Activated CD4-positive, alpha-beta T cell treated with anti-CD3 and anti-CD28 coated beads, Interleukin-2, amount 50 U/mL, for 24 hours (primary cell): Measurements from ENCODE around the gene VGF.
"Not testable (repeated sequence)": the region's sequence is repeated elsewhere in the genome, so short reads cannot be mapped to it uniquely, and the experiment has no call there.

Experiments
- DNase-seq, 2 donors: peaks; one replicate each; pipeline ENCODE4 v3.0.0-alpha.2; 2020; ENCODE audit warnings: low read depth in 1 of 2, low spot score in 1 of 2

VGF gene

DNA sequence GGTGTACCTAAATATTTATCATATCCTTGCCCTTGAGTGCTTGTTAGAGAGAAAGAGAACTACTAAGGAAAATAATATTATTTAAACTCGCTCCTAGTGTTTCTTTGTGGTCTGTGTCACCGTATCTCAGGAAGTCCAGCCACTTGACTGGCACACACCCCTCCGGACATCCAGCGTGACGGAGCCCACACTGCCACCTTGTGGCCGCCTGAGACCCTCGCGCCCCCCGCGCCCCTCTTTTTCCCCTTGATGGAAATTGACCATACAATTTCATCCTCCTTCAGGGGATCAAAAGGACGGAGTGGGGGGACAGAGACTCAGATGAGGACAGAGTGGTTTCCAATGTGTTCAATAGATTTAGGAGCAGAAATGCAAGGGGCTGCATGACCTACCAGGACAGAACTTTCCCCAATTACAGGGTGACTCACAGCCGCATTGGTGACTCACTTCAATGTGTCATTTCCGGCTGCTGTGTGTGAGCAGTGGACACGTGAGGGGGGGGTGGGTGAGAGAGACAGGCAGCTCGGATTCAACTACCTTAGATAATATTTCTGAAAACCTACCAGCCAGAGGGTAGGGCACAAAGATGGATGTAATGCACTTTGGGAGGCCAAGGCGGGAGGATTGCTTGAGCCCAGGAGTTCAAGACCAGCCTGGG is 27.0 kb downstream of the VGF start:
- DNase-seq = peak; percentile 62 to 89

DNA sequence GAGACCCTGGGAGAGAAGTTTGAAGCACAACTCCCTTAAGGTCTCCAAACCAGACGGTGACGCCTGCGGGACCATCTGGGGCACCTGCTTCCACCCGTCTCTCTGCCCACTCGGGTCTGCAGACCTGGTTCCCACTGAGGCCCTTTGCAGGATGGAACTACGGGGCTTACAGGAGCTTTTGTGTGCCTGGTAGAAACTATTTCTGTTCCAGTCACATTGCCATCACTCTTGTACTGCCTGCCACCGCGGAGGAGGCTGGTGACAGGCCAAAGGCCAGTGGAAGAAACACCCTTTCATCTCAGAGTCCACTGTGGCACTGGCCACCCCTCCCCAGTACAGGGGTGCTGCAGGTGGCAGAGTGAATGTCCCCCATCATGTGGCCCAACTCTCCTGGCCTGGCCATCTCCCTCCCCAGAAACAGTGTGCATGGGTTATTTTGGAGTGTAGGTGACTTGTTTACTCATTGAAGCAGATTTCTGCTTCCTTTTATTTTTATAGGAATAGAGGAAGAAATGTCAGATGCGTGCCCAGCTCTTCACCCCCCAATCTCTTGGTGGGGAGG is 27.6 kb downstream of the VGF start:
- no peak for DNase-seq

GRCh38 chr7:101134399-101134980 is 30.9 kb downstream of the VGF start:
- DNase-seq = no peak

DNA sequence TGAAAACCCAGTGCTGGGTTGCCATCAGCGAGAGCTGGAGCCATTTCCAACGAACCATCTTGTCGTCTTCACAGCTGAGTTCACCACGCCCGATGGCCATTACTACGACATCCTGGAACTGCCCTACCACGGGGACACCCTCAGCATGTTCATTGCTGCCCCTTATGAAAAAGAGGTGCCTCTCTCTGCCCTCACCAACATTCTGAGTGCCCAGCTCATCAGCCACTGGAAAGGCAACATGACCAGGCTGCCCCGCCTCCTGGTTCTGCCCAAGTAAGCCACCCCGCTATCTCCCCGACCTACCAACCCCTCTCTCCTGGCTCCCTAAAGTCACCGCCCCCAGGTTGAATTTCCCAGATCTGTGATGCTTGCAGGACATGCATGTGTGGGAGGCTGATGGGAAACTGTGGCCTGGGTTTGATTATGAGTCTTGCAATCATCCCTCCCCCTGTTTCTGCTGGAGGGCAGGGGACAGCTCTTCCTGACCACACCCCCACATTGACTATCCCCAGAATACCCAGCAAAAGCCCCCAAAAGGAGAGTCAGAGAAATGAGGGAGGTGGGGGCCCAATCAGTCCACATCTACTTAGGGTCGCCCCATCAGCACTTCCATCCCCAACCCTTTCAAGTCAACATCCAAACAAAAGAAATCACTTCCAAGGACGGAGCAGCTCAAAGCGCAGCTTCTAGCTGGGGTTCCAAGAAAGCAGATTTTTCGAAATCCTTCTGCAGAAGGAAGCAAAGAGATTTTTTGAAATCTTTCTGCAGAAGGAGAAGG is 31.6 kb downstream of the VGF start:
- no peak for DNase-seq

- not testable (repeated sequence) for DNase-seq
Observed at GRCh38 chr7:101132626-101133600, 32.5 kb downstream of the VGF start.

DNA sequence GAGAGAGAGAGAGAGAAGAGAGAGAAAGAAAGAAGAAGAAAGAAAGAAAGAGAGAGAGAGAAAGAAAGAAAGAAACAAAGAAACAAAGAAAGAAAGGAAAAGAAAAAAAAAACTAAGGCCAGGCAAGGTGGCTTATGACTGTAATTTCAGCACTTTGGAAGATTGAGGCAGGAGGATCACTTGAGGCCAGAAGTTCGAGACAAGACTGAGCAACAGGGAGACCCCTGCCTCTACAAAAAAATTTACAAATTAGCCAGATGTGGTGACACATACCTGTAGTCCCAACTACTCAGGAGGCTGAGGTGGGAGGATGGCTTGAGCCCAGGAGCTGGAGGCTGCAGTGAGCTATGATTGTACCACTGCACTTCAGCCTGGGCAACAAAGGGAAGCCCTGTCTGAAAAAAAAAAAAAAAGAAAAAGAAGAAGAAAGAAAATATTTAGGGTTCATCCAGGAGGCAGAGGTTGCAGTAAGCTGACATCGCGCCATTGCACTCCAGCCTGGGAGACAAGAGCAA is 35.7 kb downstream of the VGF start:
- no peak for DNase-seq

DNA sequence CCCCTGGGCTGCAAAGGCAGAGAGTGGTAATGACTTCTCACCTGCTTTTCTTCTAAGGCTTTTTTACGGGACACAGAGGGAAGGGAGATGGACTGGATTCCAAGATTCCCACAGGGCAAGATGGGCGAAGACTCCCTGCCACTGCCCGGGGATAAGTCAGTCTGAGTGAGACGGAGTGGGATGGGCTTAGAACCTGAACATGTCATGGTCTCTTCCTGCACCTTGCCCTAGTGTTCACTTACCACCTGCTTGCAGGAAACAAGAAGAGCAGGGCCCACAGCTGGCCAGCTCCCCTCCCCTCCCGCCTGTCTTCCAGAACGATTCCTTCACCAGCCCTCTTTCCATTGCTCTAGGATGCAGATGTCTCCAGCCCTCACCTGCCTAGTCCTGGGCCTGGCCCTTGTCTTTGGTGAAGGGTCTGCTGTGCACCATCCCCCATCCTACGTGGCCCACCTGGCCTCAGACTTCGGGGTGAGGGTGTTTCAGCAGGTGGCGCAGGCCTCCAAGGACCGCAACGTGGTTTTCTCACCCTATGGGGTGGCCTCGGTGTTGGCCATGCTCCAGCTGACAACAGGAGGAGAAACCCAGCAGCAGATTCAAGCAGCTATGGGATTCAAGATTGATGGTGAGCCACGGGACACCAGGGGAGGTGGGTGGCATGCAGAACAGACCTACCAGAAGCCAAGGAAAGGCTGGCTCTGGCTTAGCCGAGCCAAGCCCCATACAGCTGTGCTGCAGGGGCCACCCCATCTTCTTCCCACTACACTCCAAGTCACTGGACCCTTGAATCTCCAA is 37.1 kb downstream of the VGF start:
- no peak for DNase-seq

- DNase-seq = no peak
Observed at GRCh38 chr7:101127460-101128039, 37.8 kb downstream of the VGF start.

- peak in 1 of 2 donors; percentile 21 for DNase-seq
Observed at GRCh38 chr7:101126651-101127459, 38.5 kb downstream of the VGF start, which contains the start of gene SERPINE1. SERPINE1 (plus strand) TSS chr7:101127104; CDS start chr7:101128394, 1,290 bp downstream.

GRCh38 chr7:101125989-101126650 is 39.2 kb downstream of the VGF start:
- no peak for DNase-seq

DNA sequence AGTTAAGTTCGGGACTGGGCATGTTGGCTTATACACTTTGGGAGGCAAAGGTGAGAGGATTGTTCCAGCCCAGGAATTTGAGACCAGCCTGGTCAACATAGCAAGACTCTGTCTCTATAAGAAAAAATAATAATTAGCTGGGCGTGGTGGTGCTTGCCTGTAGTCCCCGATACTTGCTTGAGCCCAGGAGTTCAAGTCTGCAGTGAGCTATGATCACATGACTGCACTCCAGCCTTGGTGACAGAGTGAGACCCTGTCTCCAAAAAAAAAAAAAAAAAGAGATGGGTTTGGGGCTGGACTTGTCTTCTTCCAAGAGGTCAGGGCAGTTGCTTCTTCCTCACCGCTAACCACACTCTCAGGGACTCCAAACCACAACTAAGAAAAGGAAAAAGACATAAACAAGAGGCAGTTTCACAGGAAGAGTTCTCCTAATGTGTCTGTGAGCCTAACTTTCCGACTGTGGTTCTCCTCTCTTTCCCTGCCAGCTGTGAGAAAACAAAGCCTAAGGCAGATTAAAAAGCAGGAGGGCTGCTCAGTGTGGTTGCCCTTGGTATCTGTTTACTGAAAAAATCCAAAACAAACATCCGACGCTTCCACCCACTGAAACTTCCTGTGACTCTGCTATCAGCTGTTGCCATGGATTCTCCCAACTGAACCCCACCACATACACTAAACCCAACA is 40.9 kb downstream of the VGF start:
- DNase-seq = no peak

- no peak for DNase-seq
Observed at GRCh38 chr7:101123703-101124068, 41.7 kb downstream of the VGF start.

GRCh38 chr7:101122933-101123702 is 42.3 kb downstream of the VGF start:
- DNase-seq = no peak

DNA sequence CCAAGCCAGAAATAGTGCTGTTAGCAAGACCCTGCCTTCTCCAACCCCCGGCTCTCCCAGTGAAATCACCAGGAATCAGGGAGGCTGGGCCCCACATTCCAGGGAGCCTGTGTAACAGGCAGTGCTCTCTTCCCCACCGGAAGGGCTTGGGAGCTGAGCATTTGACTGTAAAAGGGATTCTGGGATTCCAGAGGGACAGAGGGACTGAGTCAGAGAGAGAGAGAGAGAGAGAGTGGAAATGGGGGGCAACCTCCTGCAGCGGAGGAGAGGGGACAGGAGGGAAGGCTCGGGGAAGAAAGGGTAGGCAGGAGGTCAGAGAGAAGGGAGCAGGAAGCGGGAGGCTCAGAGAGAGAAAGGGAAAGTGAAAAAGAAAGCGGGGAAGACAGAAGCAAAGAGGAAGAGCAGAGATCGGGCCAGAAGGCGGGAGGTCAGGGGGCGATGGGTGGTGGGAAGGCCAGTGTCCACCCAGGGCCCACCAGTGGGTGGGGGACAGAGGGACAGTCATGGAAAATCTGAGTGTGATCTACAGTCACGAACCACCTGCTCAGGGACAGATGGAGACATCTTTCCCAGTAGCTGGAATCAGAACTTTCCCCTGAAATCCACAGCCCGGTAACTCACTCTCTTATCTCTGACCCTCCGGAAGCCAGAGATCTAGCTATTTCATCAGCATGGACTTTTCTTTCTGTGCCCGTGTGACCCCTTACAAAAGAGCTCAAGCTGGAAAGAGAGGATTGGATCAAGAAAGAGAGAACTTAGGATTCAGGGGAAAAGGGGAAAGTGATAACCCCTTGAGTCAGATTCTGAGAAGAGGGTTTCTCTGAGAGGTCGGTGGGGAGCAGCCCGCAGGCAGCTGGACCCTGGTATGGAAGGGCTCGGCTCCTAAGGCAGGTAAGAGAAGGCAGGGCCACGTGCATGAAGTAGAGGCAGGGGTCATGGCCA is 43.1 kb downstream of the VGF start:
- no peak for DNase-seq

DNA sequence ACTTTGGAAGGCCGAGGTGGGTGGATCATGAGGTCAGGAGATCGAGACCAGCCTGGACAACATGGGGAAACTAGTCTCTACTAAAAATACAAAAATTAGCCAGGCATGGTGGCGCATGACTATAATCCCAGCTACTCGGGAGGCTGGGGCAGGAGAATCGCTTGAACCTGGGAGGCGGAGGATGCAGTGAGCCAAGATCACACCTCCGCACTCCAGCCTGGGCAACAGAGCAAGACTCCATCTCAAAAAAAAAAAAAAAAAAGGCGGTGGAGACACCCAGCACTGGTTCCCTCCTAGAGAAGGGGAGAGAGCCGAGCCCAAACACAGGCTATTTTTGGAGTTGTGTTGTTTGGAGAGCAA is 43.8 kb downstream of the VGF start:
- not testable (repeated sequence) for DNase-seq

DNA sequence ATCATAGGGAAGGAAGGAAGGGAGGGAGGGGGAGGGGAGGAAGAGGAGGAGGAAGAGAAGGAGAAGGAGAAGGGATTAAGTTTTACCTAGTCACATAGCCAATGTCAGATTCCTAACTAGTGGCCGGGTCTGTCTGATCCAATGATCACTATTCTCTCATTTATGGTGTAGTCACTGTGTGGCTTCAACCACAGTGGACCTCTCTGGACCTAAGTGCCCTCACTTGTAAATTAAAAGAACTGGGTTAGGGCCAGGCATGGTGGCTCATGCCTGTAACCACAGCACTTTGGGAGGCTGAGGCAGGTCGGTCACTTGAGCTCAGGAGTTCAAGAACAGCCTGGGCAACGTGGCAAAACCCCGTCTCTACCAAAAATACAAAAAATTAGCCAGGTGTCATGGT is 45.1 kb downstream of the VGF start:
- DNase-seq = no peak
